D721Med (cell line): ENCODE results near the gene CALCB.
"Not testable (repeated sequence)": the region's sequence is repeated elsewhere in the genome, so short reads cannot be mapped to it uniquely, and the experiment has no call there.

Experiments
- DNase-seq: peaks from one replicate; pipeline ENCODE4 v3.0.0; 2011; ENCODE audit warnings: low spot score; ENCODE audit not compliant: insufficient read length
- FAIRE-seq: peaks from 2 replicates; lab custom pipeline; 2011; peaks lifted over from hg19 to GRCh38; lab: Jason Lieb, UNC
- CTCF ChIP-seq: IDR thresholded peaks from 2 replicates; pipeline ENCODE4 v1.5.1; 2012; ENCODE audit warnings: mild to moderate bottlenecking, control low read depth; ENCODE audit not compliant: insufficient read depth; ENCODE audit errors: missing control alignments

The CALCB gene

GRCh38 chr11:15038963-15039362 is 34.4 kb upstream of the CALCB start:
- peak; percentile 30 for TF ChIP-seq CTCF
- no peak for DNase-seq
- FAIRE-seq = no peak

GRCh38 chr11:15045209-15045608 is 28.2 kb upstream of the CALCB start:
- DNase-seq (no peak), FAIRE-seq (no peak)
- no peak for TF ChIP-seq CTCF

- no peak for TF ChIP-seq CTCF
- FAIRE-seq = no peak
- no peak for DNase-seq
Measured at GRCh38 chr11:15045891-15046290, 27.5 kb upstream of the CALCB start.

- FAIRE-seq = not testable (repeated sequence)
Measured at GRCh38 chr11:15046673-15047072, 26.7 kb upstream of the CALCB start.

GRCh38 chr11:15048616-15049015 is 24.8 kb upstream of the CALCB start:
- no peak for FAIRE-seq
- no peak for TF ChIP-seq CTCF
- DNase-seq = no peak

More at GRCh38 chr11:15046673-15047072, 26.7 kb upstream of the CALCB start:
- not testable (repeated sequence) for DNase-seq

- FAIRE-seq (no peak), DNase-seq (no peak)
- no peak for TF ChIP-seq CTCF
Measured at GRCh38 chr11:15053191-15053685, 20.2 kb upstream of the CALCB start.

GRCh38 chr11:15055620-15056356 is 17.6 kb upstream of the CALCB start:
- no peak for DNase-seq
- no peak for TF ChIP-seq CTCF
- no peak for FAIRE-seq
